PC-9 (cell line): ENCODE results near the gene PTPRD. TPM values are rescaled to one million over a fixed set of nuclear protein-coding genes. Genes with fewer than 3 reads are reported as not detected.

ENCODE experiments used
- BruUV-seq: library from RNA; stranded (reverse); fragments of 400-500 nt; replicated peaks from 2 replicates; lab custom pipeline; 2021; lab: Mats Ljungman, UMichigan
- CTCF ChIA-PET: fragments of 300-600 bp; sonication (Branson Sonifier 250); formaldehyde crosslinking; loops from one replicate; lab custom pipeline; 2022; ENCODE audit warnings: antibody characterized with exemption; lab: Charles Lee
- POLR2A ChIA-PET: fragments of 300-600 bp; sonication (Branson Sonifier 250); formaldehyde crosslinking; loops from one replicate; lab custom pipeline; 2022; ENCODE audit warnings: antibody characterized with exemption; ENCODE audit not compliant: unreplicated experiment; lab: Charles Lee
- DNase-seq, 2 experiments: peaks; one replicate each; pipeline versions ENCODE4 v3.0.0 to v3.0.0-alpha.2; 2015 to 2022; ENCODE audit warnings: mixed read lengths in 1 of 2
- H2AFZ ChIP-seq: fragments of 200-600 bp; sonication (generic); 2 replicates; pipeline ENCODE4 v1.8.1; 2017; ENCODE audit warnings: antibody characterized with exemption
- H3F3A ChIP-seq: fragments of 200-600 bp; sonication (generic); 2 replicates; pipeline ENCODE4 v1.8.1; 2017; ENCODE audit warnings: antibody characterized with exemption, mild to moderate bottlenecking, low read depth; ENCODE audit not compliant: insufficient read depth
- H3K27ac ChIP-seq: fragments of 200-600 bp; sonication (generic); 2 replicates; pipeline ENCODE4 v1.6.1; 2016; ENCODE audit warnings: mixed run types
- H3K27me3 ChIP-seq: fragments of 200-600 bp; sonication (generic); 2 replicates; pipeline ENCODE4 v1.6.1; 2016; ENCODE audit warnings: low read depth, mixed run types; ENCODE audit not compliant: insufficient read depth
- H3K36me3 ChIP-seq: fragments of 200-600 bp; sonication (generic); 2 replicates; pipeline ENCODE4 v1.6.1; 2016; ENCODE audit warnings: low read depth, mixed run types
- H3K4me1 ChIP-seq: fragments of 200-600 bp; sonication (generic); replicated peaks from 2 replicates; pipeline ENCODE4 v1.6.1; 2016; ENCODE audit warnings: mixed run types; ENCODE audit not compliant: insufficient read depth
- H3K4me2 ChIP-seq: fragments of 200-600 bp; sonication (generic); 2 replicates; pipeline ENCODE4 v1.6.1; 2017; ENCODE audit warnings: mixed run types
- H3K4me3 ChIP-seq: fragments of 200-600 bp; sonication (generic); 2 replicates; pipeline ENCODE4 v1.6.1; 2016; ENCODE audit warnings: mixed run types
- H3K79me2 ChIP-seq: fragments of 200-600 bp; sonication (generic); 2 replicates; pipeline ENCODE4 v1.6.1; 2017; ENCODE audit warnings: low read depth, mixed run types
- H3K9me2 ChIP-seq: fragments of 200-600 bp; sonication (generic); 2 replicates; pipeline ENCODE4 v1.8.1; 2017; ENCODE audit warnings: mild to moderate bottlenecking; ENCODE audit not compliant: insufficient read depth
- H3K9me3 ChIP-seq: fragments of 200-600 bp; sonication (generic); 2 replicates; pipeline ENCODE4 v1.8.1; 2016; ENCODE audit warnings: low read depth; ENCODE audit not compliant: insufficient read depth
- H4K20me1 ChIP-seq: fragments of 200-600 bp; sonication (generic); 2 replicates; pipeline ENCODE4 v1.8.1; 2017; ENCODE audit not compliant: insufficient read depth
- CTCF ChIP-seq: fragments of 200-600 bp; sonication (generic); conservative IDR thresholded peaks from 2 replicates; pipeline ENCODE4 v1.6.1; 2017; ENCODE audit warnings: mixed run types, antibody characterized with exemption, mild to moderate bottlenecking, moderate library complexity
- EZH2 ChIP-seq: fragments of 200-600 bp; sonication (generic); IDR thresholded peaks from 2 replicates; pipeline ENCODE4 v1.8.0; 2017; ENCODE audit warnings: antibody characterized with exemption, low read depth
- intact Hi-C: fragments of 100-400 bp; cut with micrococcal nuclease; formaldehyde crosslinking; loops from one replicate; pipeline ENCODE4 v1.10.0; 2022; ENCODE audit not compliant: unreplicated experiment
- total RNA-seq: library from RNA; stranded (reverse); gene quantifications from 2 replicates; pipeline ENCODE4 v1.2.3, GENCODE V29; 2021

PTPRD gene
- total RNA-seq, 1 experiment from 2014 or later: not detected

GRCh38 chr9:9091387-9091786 is 1521.4 kb downstream of the PTPRD start:
- Histone ChIP-seq H3F3A (no peaks in the 10 kb centered on the region), H2AFZ (no peak overlapping the region), H3K4me3 (no peak overlapping the region), H3K4me2 (no peak overlapping the region), H3K9me3 (no peaks in the 10 kb centered on the region), H3K4me1 (no peaks in the 10 kb centered on the region), H3K27ac (no peak overlapping the region), H3K36me3 (no peaks in the 10 kb centered on the region), H3K27me3 (no peaks in the 10 kb centered on the region), H4K20me1 (no peaks in the 10 kb centered on the region), H3K9me2 (no peaks in the 10 kb centered on the region), H3K79me2 (no peaks in the 10 kb centered on the region)
- ChIA-PET POLR2A (no interaction called here), CTCF (no interaction called here)
- TF ChIP-seq EZH2: no peak
- TF ChIP-seq CTCF: no peak
- no TSS peak for BruUV-seq
- intact Hi-C loops: no loop called here
- DNase-seq: no peak

GRCh38 chr9:9079473-9079872 is 1533.3 kb downstream of the PTPRD start:
- no peak for TF ChIP-seq CTCF
- no peak for TF ChIP-seq EZH2
- no TSS peak for BruUV-seq
- Histone ChIP-seq H3K27me3 (no peaks in the 10 kb centered on the region), H3K9me2 (no peaks in the 10 kb centered on the region), H3K36me3 (no peaks in the 10 kb centered on the region), H3K79me2 (no peaks in the 10 kb centered on the region), H3K27ac (no peak overlapping the region), H4K20me1 (no peaks in the 10 kb centered on the region), H3K9me3 (no peaks in the 10 kb centered on the region), H3K4me2 (no peak overlapping the region), H2AFZ (no peak overlapping the region), H3K4me3 (no peak overlapping the region), H3F3A (no peaks in the 10 kb centered on the region), H3K4me1 (no peaks in the 10 kb centered on the region)
- intact Hi-C loops: no loop called here
- no peak for DNase-seq
- POLR2A ChIA-PET: no interaction called here
- CTCF ChIA-PET: no interaction called here

- ChIA-PET POLR2A (no interaction called here), CTCF (no interaction called here)
- Histone ChIP-seq H3K27me3 (no peaks in the 10 kb centered on the region), H3K27ac (no peak overlapping the region), H3K4me2 (no peak overlapping the region), H3K36me3 (no peaks in the 10 kb centered on the region), H3K79me2 (no peaks in the 10 kb centered on the region), H3K9me3 (no peaks in the 10 kb centered on the region), H4K20me1 (no peaks in the 10 kb centered on the region), H3K9me2 (no peaks in the 10 kb centered on the region), H3K4me1 (no peaks in the 10 kb centered on the region), H3K4me3 (no peak overlapping the region), H3F3A (no peaks in the 10 kb centered on the region), H2AFZ (no peak overlapping the region)
- TF ChIP-seq EZH2 (no peak), CTCF (no peak)
- DNase-seq: no peak
- intact Hi-C loops: no loop called here
- no TSS peak for BruUV-seq
Observed at GRCh38 chr9:9078301-9078700, 1534.5 kb downstream of the PTPRD start.
